ENCODE results near the gene ST3GAL6.

The ST3GAL6 gene, protein sequence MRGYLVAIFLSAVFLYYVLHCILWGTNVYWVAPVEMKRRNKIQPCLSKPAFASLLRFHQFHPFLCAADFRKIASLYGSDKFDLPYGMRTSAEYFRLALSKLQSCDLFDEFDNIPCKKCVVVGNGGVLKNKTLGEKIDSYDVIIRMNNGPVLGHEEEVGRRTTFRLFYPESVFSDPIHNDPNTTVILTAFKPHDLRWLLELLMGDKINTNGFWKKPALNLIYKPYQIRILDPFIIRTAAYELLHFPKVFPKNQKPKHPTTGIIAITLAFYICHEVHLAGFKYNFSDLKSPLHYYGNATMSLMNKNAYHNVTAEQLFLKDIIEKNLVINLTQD

GRCh38 chr3:98763076-98763475 is at the start of gene ST3GAL6:
TSS of gene ST3GAL6 (plus strand) at chr3:98763340. CDS start at chr3:98768441, 5,101 bp downstream.
- no peak for TF ChIP-seq CTCF (IDR thresholded peaks at IDR 0.05; ENCODE audit: low read depth, low read length)
- H3K4me3 ChIP-seq (replicated peaks in 1 of 2; ENCODE audit: low read depth in 2 of 2, low read length in 2 of 2): no peak within 1 kb of the TSS
- DNase-seq (ENCODE audit: low read depth in 2 of 2): peak; percentile 65 to 84

DNA sequence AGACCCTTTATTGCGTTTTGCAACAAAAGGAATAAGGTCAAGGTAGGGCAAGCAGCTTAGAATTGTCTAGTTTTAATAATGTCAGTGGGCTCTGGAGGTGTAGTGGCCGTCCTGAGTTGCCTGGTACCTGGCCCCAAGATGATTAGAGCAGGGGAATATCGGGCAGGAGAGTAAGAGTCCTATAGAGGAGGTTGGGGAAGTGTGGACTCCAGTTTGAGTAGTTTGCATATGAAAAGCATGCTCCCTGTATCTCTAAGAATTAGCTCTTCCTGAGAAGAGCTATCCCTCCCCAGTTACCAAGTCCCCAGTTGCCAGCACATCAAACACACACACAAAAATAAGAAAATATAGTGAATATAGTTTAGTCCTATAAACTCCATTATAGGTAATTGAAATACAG is 49.2 kb upstream of the ST3GAL6 start:
- DNase-seq (ENCODE audit: low read depth in 2 of 2): no peak
- no peak overlapping the region for H3K4me3 ChIP-seq (replicated peaks in 1 of 2; ENCODE audit: low read depth in 2 of 2, low read length in 2 of 2)
- TF ChIP-seq CTCF (IDR thresholded peaks at IDR 0.05; ENCODE audit: low read depth, low read length): no peak

DNA sequence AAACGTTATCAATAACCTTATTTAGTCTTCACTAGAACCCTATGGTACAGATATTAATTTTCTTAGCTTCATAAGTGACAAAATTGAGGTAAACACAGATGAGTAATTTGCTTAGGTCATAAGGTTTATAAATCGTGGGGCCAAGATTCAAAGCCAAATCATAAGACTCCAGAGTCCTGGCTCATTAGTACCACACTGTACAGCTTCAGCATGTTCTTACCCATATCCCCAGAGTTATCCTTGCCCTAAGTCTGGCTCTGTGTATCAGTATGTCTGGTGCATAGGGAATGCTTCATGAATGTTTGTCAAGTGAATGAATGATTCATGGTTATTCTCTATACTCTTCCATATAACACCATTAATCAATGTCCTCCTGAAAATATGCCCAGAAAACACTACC is 45.6 kb upstream of the ST3GAL6 start:
- no peak for TF ChIP-seq CTCF (IDR thresholded peaks at IDR 0.05; ENCODE audit: low read depth, low read length)
- DNase-seq (ENCODE audit: low read depth in 2 of 2): no peak
- H3K4me3 ChIP-seq (replicated peaks in 1 of 2; ENCODE audit: low read depth in 2 of 2, low read length in 2 of 2): no peak overlapping the region

DNA sequence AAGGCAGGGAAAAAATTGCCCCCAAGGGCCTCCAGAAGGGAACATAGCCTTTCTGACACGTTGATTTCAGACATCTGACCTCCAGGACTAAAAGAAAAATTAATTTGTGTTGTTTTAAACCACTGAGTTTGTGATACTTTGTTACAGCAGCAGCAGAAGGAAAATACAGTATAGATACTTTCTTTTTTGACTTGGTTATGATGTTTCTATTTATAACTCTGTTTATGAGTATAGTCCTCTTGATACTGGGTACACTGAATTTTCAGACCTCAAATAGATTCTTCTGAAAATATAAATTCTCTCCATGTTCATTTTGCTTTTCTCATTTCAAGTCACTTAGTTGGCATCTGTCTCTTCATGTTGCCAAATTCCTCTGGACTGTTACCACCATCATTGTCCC is 44.4 kb upstream of the ST3GAL6 start:
- no peak for DNase-seq (ENCODE audit: low read depth in 2 of 2)
- H3K4me3 ChIP-seq (replicated peaks in 1 of 2; ENCODE audit: low read depth in 2 of 2, low read length in 2 of 2): no peak overlapping the region
- no peak for TF ChIP-seq CTCF (IDR thresholded peaks at IDR 0.05; ENCODE audit: low read depth, low read length)

DNA sequence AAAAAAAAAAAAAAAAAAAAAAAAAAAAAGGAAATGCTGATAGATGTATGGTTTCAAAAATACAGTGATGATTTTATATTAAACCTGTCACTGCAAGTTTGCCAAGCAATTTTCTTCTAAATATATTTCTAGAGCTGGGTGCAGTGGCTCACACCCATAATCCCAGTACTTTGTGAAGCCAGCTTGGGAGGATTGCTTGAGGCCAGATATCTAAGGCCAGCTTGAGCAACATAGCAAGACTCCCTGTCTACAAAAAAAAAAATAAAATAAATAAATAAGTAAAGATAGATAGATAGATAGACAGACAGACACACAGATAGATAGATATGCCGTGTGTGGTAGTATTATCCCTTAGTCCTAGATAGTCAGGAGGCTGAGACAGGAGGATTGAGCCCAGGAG is 41.4 kb upstream of the ST3GAL6 start:
- DNase-seq (ENCODE audit: low read depth in 2 of 2): no peak
- no peak for TF ChIP-seq CTCF (IDR thresholded peaks at IDR 0.05; ENCODE audit: low read depth, low read length)
- H3K4me3 ChIP-seq (replicated peaks in 1 of 2; ENCODE audit: low read depth in 2 of 2, low read length in 2 of 2): no peak overlapping the region

DNA sequence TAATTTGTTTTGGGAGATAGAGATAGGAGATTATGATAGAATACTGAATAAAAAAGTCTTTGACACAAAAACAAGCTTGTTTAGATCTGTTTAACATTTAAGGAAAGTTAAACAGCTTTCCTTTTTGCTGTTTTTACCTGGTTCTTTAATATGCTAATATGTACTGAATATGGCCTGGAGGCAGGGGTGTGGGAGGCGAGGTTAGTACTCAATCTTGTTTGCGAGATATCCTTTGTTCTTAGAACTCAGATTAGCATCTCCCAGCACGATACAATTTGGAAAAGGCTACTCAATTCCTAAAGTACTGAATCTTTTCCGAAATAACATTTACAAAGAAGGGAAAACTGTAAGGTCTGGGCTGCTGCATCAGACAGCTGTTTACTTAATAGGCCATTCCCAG is 40.8 kb upstream of the ST3GAL6 start:
- TF ChIP-seq CTCF (IDR thresholded peaks at IDR 0.05; ENCODE audit: low read depth, low read length): no peak
- no peak for DNase-seq (ENCODE audit: low read depth in 2 of 2)
- H3K4me3 ChIP-seq (replicated peaks in 1 of 2; ENCODE audit: low read depth in 2 of 2, low read length in 2 of 2): no peak overlapping the region

DNA sequence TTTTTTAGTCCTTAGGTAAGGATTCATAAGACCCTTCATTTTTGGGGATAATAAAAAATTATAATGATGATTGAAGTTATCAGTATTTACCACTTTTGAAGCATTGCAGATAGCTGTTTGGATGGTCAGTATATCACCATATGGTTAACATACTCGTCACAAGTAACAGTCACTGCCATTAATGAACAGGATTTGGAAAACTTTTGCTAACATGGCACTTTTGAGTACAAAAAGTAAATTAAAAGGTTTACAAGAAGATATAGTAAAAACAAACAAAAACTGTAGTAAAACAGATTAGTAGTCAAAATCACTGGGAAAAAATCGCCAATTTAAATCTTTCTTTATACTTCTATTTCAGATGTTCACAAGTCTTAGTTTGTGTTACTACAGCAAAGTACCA is 37.8 kb upstream of the ST3GAL6 start:
- H3K4me3 ChIP-seq (replicated peaks in 1 of 2; ENCODE audit: low read depth in 2 of 2, low read length in 2 of 2): no peak overlapping the region
- no peak for TF ChIP-seq CTCF (IDR thresholded peaks at IDR 0.05; ENCODE audit: low read depth, low read length)
- no peak for DNase-seq (ENCODE audit: low read depth in 2 of 2)
